UCSD-AML1 (cell line): Measurements from ENCODE around the gene ALDH16A1.
A peak's percentile ranks its signal among the peaks of the same experiment; 100 is the strongest.
"Not testable (repeated sequence)": the region's sequence is repeated elsewhere in the genome, so short reads cannot be mapped to it uniquely, and the experiment has no call there.

Source experiments
- DNase-seq: peaks from one replicate; lab custom pipeline; 2025; ENCODE audit not compliant: unreplicated experiment; lab: John Stamatoyannopoulos, UW

ALDH16A1 gene

DNA sequence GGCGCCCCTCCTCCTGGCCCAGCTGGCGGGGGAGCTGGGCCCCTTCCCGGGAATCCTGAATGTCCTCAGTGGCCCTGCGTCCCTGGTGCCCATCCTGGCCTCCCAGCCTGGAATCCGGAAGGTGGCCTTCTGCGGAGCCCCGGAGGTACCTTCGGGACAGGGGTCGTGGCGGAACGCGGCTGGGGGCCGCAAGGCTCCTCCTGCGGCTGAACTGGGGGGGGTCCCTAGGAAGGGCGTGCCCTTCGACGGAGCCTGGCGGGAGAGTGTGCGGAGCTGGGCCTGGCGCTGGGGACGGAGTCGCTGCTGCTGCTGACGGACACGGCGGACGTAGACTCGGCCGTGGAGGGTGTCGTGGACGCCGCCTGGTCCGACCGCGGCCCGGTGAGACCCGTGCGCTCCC, 8.6 kb downstream of the ALDH16A1 start:
- no peak for DNase-seq

DNA sequence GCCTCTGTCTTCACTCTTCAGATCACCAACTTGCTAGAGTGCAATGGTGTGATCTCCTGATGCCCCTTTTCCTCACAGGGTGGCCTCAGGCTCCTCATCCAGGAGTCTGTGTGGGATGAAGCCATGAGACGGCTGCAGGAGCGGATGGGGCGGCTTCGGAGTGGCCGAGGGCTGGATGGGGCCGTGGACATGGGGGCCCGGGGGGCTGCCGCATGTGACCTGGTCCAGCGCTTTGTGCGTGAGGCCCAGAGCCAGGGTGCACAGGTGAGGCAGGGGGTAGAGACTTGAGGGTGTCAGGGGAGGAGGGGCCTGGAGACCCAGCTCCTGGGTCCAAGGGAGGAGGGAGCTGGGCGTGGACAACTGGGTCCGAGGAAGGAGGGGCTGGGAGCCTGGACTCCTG, 9.5 kb downstream of the ALDH16A1 start:
- DNase-seq = no peak

DNA sequence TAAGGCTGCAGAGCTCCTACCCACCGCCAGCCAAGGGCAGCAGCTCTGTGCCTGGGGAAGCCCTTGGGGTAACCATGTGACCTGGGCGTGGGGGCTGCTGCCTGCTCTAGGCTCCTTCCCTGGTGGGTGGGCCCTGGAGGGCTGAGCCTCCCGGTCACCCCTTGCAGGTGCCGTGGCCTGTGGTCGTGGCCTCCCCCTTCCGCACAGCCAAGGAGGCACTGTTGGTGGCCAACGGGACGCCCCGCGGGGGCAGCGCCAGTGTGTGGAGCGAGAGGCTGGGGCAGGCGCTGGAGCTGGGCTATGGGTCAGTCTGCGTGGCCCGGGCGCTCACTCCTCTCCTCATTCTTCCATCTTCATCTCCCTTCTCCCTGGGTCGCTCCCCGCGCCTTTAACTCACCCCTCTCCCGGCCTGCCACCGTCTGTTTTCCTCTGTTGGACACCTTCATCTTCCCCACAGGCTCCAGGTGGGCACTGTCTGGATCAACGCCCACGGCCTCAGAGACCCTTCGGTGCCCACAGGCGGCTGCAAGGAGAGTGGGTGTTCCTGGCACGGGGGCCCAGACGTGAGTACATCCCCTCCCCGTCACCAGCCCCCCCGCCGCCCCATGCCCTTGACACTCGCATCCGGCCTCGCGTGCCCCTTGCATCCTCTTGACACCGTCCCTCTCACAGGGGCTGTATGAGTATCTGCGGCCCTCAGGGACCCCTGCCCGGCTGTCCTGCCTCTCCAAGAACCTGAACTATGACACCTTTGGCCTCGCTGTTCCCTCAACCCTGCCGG, 11.1 kb downstream of the ALDH16A1 start:
- DNase-seq = no peak

DNA sequence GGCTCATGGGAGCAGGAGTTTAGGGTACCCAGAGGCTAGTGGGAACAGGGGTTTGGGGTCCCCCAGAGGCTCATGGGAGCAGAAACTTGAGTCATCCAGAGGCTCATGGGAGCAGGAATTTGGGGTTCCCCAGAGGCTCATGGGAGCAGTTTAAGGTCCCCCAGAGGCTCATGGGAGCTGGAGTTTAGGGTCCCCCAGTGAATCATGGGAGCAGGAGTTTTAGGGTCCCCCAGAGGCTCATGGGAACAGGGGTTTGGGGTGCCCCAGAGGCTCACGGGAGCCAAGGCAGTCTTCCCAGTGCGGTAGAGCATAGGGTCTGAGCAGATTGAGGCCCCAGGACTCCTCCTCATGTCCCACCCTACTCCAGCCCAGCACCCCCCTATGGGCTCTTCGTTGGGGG, 12.3 kb downstream of the ALDH16A1 start:
- DNase-seq = no peak

DNA sequence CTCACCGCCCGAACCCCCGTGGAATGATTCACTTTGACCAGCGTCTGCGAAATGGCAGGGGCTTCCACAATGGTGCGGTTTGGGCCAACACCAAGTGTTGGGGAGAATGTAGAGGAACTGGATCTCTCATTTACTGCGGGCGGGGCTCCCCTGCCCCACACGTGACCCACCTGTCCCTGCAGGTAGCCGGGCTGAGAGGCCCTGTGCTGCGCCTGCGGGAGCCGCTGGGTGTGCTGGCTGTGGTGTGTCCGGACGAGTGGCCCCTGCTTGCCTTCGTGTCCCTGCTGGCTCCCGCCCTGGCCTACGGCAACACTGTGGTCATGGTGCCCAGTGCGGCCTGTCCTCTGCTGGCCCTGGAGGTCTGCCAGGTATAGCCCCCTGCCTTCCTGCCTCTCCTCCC, 15.2 kb downstream of the ALDH16A1 start:
- DNase-seq = no peak

DNA sequence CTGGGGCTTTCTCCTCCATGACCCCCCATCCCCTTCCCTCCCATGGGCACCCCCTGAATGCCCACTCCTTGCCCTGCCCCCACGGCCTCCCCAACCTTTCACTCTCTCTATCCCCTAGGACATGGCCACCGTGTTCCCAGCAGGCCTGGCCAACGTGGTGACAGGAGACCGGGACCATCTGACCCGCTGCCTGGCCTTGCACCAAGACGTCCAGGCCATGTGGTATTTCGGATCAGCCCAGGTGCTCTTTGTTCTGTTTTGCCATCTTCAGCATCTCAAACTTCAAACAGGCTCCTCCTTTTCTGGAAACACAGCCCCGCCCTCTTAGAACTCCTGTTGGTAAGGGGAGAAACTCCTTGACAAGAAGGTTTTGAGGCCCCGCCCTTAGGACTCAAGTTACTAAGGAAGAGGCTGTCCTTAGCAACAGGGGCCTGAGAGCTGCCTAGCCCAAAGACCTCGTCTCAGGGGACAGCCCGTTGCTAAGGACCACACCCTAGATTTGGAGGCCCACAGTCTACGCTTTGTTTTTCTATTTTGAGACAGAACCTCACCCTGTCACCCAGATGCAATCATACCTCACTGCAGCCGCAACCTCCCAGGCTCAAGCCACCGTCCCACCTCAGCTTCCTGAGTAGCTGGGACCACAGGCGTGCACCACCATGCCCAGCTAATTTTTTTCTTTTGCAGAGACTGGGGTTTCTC, 15.9 kb downstream of the ALDH16A1 start:
- peak; percentile 66 for DNase-seq

DNA sequence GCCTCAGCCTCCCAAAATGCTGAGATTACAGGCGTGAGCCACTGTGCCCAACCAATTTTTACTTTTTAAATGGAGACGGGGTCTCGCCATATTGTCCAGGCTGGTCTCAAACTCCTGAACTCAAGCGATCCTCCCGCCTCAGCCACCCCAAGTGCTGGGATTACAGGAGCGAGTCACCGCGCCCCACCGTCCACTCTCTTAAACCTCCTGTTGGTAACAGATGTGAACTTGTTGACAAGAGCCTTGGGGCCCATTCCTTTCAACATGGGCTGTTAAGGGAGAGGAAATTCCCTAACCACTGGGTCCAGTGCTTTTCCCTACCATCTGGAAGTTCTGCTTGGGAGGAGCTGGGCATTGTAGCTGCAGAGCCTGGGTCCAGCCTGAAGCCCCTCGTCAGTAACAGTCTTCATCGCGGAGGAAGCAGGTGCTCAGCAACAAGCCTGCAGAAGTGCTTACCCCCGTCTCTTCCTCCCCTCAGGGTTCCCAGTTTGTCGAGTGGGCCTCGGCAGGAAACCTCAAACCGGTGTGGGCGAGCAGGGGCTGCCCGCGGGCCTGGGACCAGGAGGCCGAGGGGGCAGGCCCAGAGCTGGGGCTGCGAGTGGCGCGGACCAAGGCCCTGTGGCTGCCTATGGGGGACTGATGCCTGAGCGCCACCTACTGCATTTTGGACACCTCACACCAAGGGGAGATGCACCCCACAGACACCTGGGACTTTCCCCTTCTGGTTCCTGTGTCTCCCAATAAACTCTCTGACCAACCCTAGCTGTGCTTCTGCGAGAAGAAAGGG, 17.0 kb downstream of the ALDH16A1 start:
- DNase-seq = peak; percentile 86

DNA sequence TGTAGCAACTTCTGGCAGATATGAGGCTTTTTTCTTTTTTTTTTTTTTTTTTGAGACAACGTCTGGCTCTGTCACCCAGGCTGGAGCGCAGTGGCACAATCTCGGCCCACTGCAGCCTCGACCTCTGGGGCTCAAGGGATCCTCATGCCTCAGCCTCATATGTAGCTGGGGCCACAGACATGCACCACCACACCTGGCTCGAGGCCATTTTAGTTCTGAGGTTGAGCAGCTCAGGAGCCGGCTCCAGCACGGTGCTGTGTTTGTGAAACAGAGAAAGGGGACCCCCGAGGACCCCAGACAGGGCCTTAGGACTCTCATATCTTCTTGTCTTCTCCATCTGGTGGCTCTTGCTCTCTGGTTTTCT, 17.6 kb downstream of the ALDH16A1 start:
- DNase-seq = no peak

DNA sequence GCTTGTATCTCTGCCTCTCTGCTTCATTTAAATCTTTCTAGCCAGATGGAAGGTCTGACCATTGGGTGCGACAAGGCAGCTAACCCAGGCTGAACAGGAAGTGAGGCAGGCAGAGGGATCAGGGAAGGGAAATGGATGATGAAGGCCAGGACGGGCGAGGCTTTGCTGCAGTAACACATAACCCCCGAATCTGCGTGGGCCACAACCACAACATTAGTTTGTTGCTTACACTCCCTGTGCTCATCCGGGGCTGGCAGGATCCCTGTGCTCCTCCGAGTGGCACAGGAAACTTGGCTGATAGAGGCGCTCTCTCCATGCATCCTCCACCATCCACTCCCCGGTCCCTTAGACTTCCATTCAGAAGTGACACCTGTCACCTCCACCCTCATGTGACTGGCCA, 19.9 kb downstream of the ALDH16A1 start:
- DNase-seq = no peak

DNA sequence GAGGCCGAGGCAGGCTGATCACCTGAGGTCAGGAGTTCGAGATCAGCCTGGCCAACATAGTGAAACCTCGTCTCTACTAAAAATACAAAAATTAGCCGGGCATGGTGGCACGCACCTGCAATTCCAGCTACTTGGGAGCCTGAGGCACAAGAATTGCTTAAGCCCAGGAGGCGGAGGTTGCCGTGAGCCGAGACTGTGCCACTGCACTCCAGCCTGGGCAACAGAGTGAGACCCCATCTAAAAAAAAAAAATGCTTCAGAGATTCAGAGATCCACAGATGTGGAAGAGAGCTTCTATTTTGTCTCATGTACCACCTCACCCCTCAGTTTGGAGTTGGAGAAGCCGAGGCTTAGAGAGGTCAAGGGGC, 20.5 kb downstream of the ALDH16A1 start:
- not testable (repeated sequence) for DNase-seq

DNA sequence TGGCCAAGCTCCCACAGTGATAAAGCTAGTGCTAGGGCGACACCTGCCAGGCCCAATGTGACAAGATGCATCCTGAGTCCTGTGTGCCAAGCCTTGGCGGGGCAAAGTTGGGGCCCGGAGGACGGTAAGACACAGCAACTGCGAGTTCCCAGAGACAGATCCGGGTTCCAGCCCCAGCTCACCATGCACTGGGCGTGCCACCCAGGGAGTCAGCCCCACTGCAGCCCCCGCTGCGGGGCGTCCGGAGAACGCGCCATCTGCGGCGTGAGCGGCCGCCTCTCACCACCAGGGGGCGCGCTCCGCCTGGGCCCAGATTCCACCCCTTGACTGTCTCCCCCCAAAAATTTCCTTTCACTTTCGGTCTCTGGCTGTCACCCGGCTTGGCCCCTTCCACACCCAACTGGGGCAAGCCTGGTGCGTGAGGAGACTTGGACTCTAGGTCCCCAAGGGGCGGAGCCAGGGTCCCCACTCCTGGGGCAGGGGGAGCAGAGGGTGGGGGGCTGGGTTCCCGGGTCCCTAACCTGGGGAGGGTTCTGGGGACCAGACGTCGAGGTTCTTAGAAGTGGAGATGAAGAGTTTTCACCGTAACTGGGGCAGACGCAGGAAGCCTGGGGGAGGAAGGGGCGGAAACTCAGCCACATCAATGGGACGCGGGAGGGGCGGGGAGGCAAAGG, 21.0 kb downstream of the ALDH16A1 start, which contains the start of gene FLT3LG:
Gene FLT3LG, plus strand, starts transcription at position 348 of the 674 bp plus-strand sequence. CDS start 425 bp downstream, outside the sequence.
- DNase-seq = peak; percentile 80

DNA sequence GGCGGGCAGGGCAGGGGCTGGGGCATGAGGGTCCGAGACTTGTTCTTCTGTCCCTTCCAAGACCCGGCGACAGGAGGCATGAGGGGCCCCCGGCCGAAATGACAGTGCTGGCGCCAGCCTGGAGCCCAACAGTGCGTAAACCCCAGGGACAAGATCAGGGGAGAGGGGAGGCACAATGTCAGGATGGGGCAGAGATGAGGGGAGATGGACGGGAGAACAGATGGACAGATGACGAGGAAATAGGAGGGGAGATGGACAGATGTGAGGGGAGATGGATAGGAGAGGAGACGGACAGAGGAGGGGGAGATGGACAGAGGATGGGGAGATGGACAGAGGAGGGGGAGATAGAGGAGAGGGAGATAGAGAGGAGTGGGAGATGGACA, 21.5 kb downstream of the ALDH16A1 start:
- DNase-seq = no peak

DNA sequence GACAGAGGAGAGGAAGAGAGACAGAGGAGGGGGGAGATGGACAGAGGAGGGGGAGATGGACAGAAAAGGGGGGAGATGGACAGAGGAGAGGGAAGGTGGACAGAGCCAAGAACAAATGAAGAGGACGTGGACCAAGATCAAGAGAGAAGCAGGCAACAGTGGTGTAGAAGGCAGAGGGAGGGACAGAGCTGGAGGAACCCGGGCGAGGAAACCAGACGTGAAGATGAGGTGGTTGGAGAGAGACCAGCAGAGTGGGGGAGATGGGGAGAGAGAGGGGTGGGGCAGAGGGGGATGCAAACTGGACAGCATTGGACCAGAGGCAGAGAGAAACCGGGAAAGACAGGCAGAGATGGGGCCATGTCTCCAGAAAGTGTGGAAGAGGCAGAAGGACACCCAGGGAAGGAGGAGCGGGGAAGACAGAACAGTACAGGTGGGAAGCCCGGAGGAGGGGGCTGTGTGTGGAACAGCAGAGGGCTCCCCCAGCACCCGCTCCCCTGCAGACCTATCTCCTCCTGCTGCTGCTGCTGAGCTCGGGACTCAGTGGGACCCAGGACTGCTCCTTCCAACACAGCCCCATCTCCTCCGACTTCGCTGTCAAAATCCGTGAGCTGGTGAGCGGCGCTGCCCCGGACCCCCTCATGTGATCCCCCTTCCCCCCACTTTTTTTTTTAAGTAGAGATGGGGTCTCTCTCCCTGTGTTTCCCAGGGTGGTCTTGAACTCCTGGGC, 22.3 kb downstream of the ALDH16A1 start:
- no peak for DNase-seq

DNA sequence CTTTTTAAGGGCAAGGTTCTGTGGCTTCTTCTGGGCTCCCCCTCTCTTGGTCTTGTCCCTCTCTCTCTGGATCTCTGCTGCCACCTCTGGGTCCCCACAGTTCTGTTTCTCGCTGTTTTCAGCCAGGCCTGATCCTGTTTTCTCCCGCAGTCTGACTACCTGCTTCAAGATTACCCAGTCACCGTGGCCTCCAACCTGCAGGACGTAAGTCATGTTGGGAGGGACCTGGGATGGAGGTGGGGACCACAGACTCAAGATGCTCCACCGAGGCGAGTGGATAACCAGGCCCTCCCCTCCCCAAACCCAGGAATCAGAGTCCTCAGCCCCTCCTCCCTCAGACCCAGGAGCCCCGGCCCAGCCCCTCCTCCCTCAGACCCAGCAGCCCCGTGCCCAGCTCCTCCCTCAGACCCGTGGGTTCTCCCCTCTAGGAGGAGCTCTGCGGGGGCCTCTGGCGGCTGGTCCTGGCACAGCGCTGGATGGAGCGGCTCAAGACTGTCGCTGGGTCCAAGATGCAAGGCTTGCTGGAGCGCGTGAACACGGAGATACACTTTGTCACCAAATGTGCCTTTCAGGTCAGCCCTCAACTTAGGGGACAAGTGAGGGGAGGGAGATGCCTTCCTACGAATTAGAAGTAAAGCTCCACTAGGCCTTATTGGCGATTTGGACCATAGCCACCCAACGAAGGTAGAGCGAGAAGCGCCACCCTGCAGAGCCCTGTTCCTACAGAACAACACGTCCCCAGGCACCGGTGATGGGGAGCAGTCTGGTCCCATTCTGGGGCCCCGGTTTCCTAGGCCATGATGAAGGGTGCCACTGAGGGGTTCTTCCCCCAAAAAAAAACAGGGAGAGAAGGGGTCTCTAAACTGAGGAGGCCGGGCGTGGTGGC, 23.2 kb downstream of the ALDH16A1 start:
- peak; percentile 75 for DNase-seq

DNA sequence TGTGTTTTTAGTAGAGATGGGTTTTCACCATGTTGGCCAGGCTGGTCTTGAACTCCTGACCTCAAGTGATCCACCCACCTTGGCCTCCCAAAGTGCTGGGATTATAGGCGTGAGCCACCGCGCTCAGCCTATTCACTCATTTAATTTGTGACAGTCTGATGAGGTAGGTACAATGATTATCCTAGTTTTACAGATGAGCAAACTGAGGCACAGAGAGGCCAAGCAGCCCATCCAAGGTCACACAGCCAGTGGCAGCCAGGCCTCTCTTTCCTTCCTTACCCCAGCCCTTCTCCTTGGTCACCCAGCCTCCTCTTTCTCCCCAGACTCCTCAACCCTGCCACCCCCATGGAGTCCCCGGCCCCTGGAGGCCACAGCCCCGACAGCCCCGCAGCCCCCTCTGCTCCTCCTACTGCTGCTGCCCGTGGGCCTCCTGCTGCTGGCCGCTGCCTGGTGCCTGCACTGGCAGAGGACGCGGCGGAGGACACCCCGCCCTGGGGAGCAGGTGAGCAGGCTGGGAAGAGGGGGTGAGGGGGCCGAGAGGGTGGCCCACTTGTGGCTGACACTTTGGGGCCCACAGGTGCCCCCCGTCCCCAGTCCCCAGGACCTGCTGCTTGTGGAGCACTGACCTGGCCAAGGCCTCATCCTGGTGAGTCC, 27.1 kb downstream of the ALDH16A1 start:
- DNase-seq = no peak

DNA sequence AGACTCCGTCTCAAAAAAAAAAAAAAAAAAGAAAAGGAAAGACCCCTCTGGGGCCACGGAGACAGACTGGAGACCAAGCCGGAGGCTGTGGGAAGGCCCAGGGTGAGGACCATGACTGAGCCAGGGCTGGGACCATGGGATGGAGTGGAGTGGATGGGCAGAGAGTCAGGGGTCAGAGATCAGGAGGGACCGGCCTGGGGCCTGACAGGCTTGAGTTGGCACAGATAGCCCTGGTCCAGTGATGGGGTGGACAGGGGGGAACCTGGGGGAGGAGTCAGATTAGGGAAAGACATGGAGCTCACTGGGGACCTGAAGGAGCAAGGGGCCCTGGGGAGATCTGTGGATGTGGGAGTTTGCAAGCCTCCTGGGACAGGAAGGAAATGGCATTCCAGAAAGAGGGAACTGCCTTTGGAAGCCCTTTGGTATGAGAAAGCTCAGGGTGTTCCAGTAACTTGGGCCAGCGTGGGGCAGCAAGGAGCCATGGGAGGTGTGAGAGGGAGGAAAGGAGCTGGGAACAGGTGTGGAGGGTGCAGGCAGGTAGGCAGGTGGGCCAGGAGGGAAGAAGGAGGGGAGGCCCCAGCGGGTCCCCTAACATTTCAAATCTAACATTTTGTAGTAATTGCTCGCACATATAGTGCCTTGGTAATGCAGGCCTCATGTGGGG, 28.1 kb downstream of the ALDH16A1 start:
- DNase-seq = no peak

DNA sequence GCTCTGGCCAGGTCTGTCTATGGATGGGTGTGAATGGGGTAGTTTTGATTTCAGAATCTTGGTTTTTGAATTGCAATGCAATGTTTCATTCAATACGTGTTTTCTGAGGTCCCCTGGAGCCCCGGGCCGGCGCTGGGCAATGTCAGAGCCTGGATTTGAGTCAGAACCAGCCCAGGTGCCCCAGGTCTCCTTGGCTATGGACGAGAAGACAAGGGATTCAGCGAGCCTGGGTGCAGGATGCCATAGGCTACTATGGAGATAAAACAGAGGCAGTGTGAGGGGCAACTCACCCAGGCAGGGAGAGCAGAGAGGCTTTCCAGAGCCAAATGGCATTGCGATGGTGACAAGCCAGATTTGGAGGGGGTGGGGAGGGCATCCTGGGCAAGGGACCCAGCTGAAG, 33.2 kb downstream of the ALDH16A1 start:
- DNase-seq = no peak

DNA sequence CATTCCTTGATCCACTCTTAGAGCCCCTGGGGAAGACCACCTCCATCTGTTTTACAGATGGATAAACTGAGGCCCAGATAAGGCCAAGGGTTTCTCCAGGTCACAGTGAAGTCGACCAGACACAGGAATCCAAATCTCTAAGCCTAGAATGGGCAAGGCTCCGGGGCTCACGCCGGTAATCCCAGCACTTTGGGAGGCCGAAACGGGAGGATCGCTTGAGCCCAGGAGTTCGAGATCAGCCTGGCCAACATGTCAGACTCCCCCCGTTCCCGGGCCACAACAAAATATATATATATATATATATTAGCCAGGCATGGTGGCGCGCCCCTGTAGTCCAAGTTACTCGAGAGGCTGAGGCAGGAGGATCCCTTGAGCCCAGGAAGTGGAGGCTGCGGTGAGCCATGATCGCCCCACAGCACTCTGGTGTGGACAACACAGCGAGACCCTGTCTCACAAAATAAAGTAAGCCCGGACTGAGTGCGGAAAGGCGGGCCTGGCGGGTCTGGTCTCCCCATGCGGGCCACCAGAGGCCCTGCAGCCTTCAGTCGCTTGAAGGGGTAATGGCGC, 33.8 kb downstream of the ALDH16A1 start:
- no peak for DNase-seq
